Measurements from ENCODE around the gene C1QTNF2. TPM values are rescaled to one million over a fixed set of nuclear protein-coding genes. Genes with fewer than 3 reads are reported as not detected.
A peak's percentile ranks its signal among the peaks of the same experiment; 100 is the strongest.

C1QTNF2 gene
- total and polyA plus RNA-seq, 2 of the 13 experiments (the other 11 are each of a cell fraction or from before 2014, with no cell fraction given) = not detected

DNA sequence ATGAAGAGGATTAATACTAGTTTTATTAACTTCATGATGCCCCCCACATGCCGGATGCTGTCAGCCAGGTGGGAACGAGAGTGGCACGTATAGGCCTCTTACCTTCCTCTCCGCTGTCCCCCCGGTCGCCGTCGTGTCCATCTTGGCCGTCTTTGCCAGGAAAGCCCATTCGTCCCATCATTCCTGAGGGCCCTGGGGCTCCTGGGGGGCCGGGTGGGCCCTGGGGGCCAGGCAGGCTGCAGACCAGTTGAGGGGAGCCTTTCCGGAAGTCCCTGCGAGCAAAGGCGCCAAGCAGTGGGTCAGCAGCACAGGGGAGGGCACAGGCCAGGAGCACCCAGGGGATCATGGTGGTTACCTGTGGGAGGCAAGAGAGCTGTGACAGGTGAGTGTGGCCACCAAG lies 15.8 kb downstream of the C1QTNF2 start:
- Histone ChIP-seq H3K36me3 (replicated peaks in 1 of 2; ENCODE audit: control insufficient read depth in 1 of 2, insufficient read depth in 2 of 2, low read length in 2 of 2) (no peaks in the 10 kb centered on the region), H3K9ac (ENCODE audit: insufficient read depth, low read depth, low read length) (no peak overlapping the region), H2AFZ (ENCODE audit: low read length) (no peak overlapping the region), H3K27ac (ENCODE audit: extremely low read length, insufficient read depth, low read length) (no peak overlapping the region), H3K27me3 (ENCODE audit: control insufficient read depth in 1 of 2, insufficient read depth in 2 of 2, low read length in 2 of 2) (peaks cover 0 to 4% of the 10 kb centered on the region in 2 experiments; a peak in 3 of 5 replicates), H3K9me3 (ENCODE audit: low read length) (no peaks in the 10 kb centered on the region), H3K4me3 (replicated peaks in 1 of 3; ENCODE audit: insufficient read depth in 1 of 3, low read depth in 2 of 3, low read length in 3 of 3) (no peak overlapping the region), H3K4me1 (ENCODE audit: insufficient read depth, low read length) (no peaks in the 10 kb centered on the region), H3K4me2 (ENCODE audit: low read depth, low read length) (no peak overlapping the region), H4K20me1 (ENCODE audit: insufficient read depth, low read length) (no peaks in the 10 kb centered on the region), H3K79me2 (ENCODE audit: insufficient read depth, low read length) (no peaks in the 10 kb centered on the region)
- DNase-seq (ENCODE audit: low spot score) (no peak), FAIRE-seq (no peak), ATAC-seq (no peak)
- intact Hi-C loops (cut with micrococcal nuclease; ENCODE audit: unreplicated experiment) = no loop called here
- TF ChIP-seq PHF20 (CRISPR knock-in tag; IDR thresholded peaks at IDR 0.05) = no peak
- TF ChIP-seq CCAR2 (optimal IDR thresholded peaks at IDR 0.05; ENCODE audit: low read depth, low read length) = no peak
- TF ChIP-seq, protein P1, sequence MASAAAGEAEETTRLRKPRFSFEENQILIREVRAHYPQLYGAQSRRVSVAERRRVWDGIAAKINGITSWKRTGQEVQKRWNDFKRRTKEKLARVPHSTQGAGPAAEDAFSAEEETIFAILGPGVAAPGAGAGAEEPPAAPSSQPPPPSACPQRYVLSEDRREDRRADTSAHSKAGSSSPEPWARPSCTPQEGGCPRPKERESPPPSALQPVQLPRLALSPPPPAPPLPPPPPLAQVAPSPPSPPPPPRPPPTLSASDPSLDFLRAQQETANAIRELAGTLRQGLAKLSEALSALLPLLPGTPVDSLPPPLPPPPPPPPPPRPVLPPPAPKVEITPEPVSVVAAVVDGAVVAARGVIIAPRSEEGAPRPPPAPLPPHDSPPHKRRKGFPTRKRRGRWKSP (CRISPR knock-in tag; IDR thresholded peaks at IDR 0.05) = no peak
- 66% methylated on average over 13 of the region's 14 CpGs for WGBS (ENCODE audit: low lambda C conversion rate)
- ChIA-PET CTCF (ENCODE audit: low intra/inter-chr PET ratio, low total read pairs) (no interaction called here), POLR2A (no interaction called here)
- BruUV-seq (replicated peaks) = no TSS peak
- in situ Hi-C loops (cut with HindIII; ENCODE audit: extremely low pct_ligation_motif_present, low pct_unique_long_range_greater_than_20kb) = no loop called here

DNA sequence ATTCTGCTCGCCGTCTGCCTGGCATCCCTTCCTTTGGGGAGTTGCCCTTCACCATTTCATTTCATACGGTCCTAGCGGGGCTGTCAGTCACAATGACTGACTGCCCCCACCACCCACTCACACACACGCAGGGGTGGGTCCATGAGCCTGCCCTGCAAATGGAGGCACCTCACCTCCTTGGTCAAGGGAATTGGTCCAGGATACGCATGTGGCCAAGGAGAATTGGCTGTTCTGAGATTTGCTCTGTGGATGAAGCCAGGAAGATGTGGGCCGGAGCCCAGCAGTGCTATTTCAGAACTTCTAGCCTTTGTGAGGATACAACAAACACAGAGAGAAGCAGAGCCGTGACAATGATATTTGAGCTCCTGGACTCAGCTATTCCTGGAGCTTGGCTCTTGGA lies 17.0 kb downstream of the C1QTNF2 start:
- Histone ChIP-seq H3K27ac (ENCODE audit: extremely low read length, insufficient read depth, low read length) (no peak overlapping the region), H4K20me1 (ENCODE audit: insufficient read depth, low read length) (no peaks in the 10 kb centered on the region), H3K9ac (ENCODE audit: insufficient read depth, low read depth, low read length) (no peak overlapping the region), H2AFZ (ENCODE audit: low read length) (no peak overlapping the region), H3K9me3 (ENCODE audit: low read length) (no peaks in the 10 kb centered on the region), H3K4me2 (ENCODE audit: low read depth, low read length) (no peak overlapping the region), H3K36me3 (replicated peaks in 1 of 2; ENCODE audit: control insufficient read depth in 1 of 2, insufficient read depth in 2 of 2, low read length in 2 of 2) (no peaks in the 10 kb centered on the region), H3K79me2 (ENCODE audit: insufficient read depth, low read length) (no peaks in the 10 kb centered on the region), H3K4me3 (replicated peaks in 1 of 3; ENCODE audit: insufficient read depth in 1 of 3, low read depth in 2 of 3, low read length in 3 of 3) (no peak overlapping the region), H3K27me3 (ENCODE audit: control insufficient read depth in 1 of 2, insufficient read depth in 2 of 2, low read length in 2 of 2) (peaks cover 0 to 12% of the 10 kb centered on the region in 2 experiments; a peak in 3 of 5 replicates), H3K4me1 (ENCODE audit: insufficient read depth, low read length) (no peaks in the 10 kb centered on the region)
- CTCF ChIA-PET (ENCODE audit: low intra/inter-chr PET ratio, low total read pairs) = no interaction called here
- no TSS peak for BruUV-seq (replicated peaks)
- whole genome bisulfite sequencing (ENCODE audit: low lambda C conversion rate) = 38% methylated on average over 5 of the region's 8 CpGs
- ATAC-seq (no peak), FAIRE-seq (no peak), DNase-seq (ENCODE audit: low spot score) (no peak)
- POLR2A ChIA-PET = no interaction called here
- intact Hi-C loops (cut with micrococcal nuclease; ENCODE audit: unreplicated experiment) (no loop called here), in situ Hi-C loops (cut with HindIII; ENCODE audit: extremely low pct_ligation_motif_present, low pct_unique_long_range_greater_than_20kb) (no loop called here)
- TF ChIP-seq, protein P2, sequence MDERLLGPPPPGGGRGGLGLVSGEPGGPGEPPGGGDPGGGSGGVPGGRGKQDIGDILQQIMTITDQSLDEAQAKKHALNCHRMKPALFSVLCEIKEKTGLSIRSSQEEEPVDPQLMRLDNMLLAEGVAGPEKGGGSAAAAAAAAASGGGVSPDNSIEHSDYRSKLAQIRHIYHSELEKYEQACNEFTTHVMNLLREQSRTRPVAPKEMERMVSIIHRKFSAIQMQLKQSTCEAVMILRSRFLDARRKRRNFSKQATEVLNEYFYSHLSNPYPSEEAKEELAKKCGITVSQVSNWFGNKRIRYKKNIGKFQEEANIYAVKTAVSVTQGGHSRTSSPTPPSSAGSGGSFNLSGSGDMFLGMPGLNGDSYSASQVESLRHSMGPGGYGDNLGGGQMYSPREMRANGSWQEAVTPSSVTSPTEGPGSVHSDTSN (CRISPR knock-in tag; IDR thresholded peaks at IDR 0.05) = 0 out of 2 replicates have a peak, but pooled peaks have one; percentile 31
- TF ChIP-seq ZNF629 (CRISPR knock-in tag; conservative IDR thresholded peaks at IDR 0.05) = no peak
- TF ChIP-seq ZKSCAN5 (CRISPR knock-in tag; IDR thresholded peaks at IDR 0.05) = no peak
